K562 (cell line): ENCODE measurements around the gene KIAA2012. TPM values are rescaled to one million over a fixed set of nuclear protein-coding genes. Genes with fewer than 3 reads are reported as not detected.

ENCODE experiments used
- CBX5 ChIP-seq: IDR thresholded peaks from 2 replicates; pipeline ENCODE4 v1.6.1; 2014; ENCODE audit warnings: low read depth, borderline replicate concordance
- DPF2 ChIP-seq: fragments of 450-650 bp; IDR thresholded peaks from 2 replicates; pipeline ENCODE4 v1.6.1; 2016
- ETV1 ChIP-seq: fragments of 450-650 bp; conservative IDR thresholded peaks from 2 replicates; pipeline ENCODE4 v1.6.1; 2016; ENCODE audit warnings: missing genetic modification characterization, control low read depth, low read depth, missing compliant biosample characterization
- GATAD2A ChIP-seq: fragments of 450-650 bp; IDR thresholded peaks from 2 replicates; pipeline ENCODE4 v1.6.1; 2017
- MEF2A ChIP-seq: IDR thresholded peaks from 2 replicates; pipeline ENCODE4 v1.6.1; 2011; ENCODE audit warnings: low read depth, mild to moderate bottlenecking, low read length, moderate library complexity; ENCODE audit not compliant: control insufficient read depth
- MYC ChIP-seq, 2 experiments: fragments of 250-450 bp in 1 of 2; sonication (Bioruptor Pico) in 1 of 2; IDR thresholded peaks; 2 replicates each; pipeline versions ENCODE4 v1.5.1 to v1.6.1; 2012 to 2021; ENCODE audit warnings: low read depth in 2 of 2, borderline replicate concordance in 1 of 2, improper control_type of control experiment in 1 of 2, low read length in 1 of 2, mild to moderate bottlenecking in 1 of 2, moderate library complexity in 1 of 2
- NONO ChIP-seq, 2 experiments: fragments of 200-400 bp in 1 of 2; fragments of 450-650 bp in 1 of 2; formaldehyde crosslinking in 1 of 2; IDR thresholded peaks; 2 replicates each; pipeline ENCODE4 v1.6.1; 2017; ENCODE audit warnings: low read depth in 2 of 2, mild to moderate bottlenecking in 2 of 2, moderate library complexity in 2 of 2, low read length in 1 of 2
- POU5F1 ChIP-seq: fragments of 150-350 bp; IDR thresholded peaks from 2 replicates; pipeline ENCODE4 v1.6.1; 2014; ENCODE audit warnings: borderline replicate concordance, low read length, low read depth, mild to moderate bottlenecking; ENCODE audit not compliant: partially characterized antibody
- ZBTB17 ChIP-seq: fragments of 450-650 bp; formaldehyde crosslinking; IDR thresholded peaks from 2 replicates; pipeline ENCODE4 v1.4.0; 2020; ENCODE audit warnings: mild to moderate bottlenecking
- ZNF133 ChIP-seq: fragments of 250-450 bp; sonication (Bioruptor Pico); IDR thresholded peaks from 2 replicates; pipeline ENCODE4 v1.4.0; 2020; ENCODE audit warnings: mild to moderate bottlenecking
- ZNF175 ChIP-seq: fragments of 200-800 bp; sonication (Bioruptor generic); IDR thresholded peaks from 2 replicates; pipeline ENCODE4 v1.6.1; 2016; ENCODE audit warnings: low read depth, mild to moderate bottlenecking, missing genetic modification characterization, missing compliant biosample characterization
- ZNF583 ChIP-seq: fragments of 250-450 bp; sonication (Bioruptor Pico); IDR thresholded peaks from 2 replicates; pipeline ENCODE4 v1.4.0; 2020
- polyA plus RNA-seq, 8 experiments: library from polyadenylated mRNA; depleted of rRNA in 4 of 8; stranded (reverse) in 5 of 8; unstranded in 3 of 8; fragments of >200 nt; fragmentation: Nextera tagmentation in 2 of 8; fragmentation: Illumina TruSeq in 1 of 8; extraction: Ambion mirVana in 2 of 8; extraction: Trizol in 1 of 8; gene quantifications; 2 replicates each; pipeline versions ENCODE4 v1.2.1 to v1.2.3, GENCODE V29; 2011 to 2014; ENCODE audit warnings: inconsistent platforms in 1 of 8, missing spikeins in 1 of 8
- total RNA-seq, 7 experiments: library from RNA; depleted of rRNA in 6 of 7; stranded (reverse); fragments of >200 nt in 6 of 7; fragmentation: Illumina TruSeq in 2 of 7; extraction: Trizol in 2 of 7; gene quantifications; 2 replicates each; pipeline versions ENCODE4 v1.2.1 to v1.2.3, GENCODE V29; 2011 to 2021; ENCODE audit warnings: low replicate concordance in 1 of 7
- TF ChIP-seq, protein P1 (sequence below), 2 experiments: fragments of 450-650 bp; IDR thresholded peaks; 2 replicates each; pipeline ENCODE4 v1.6.1; 2016; ENCODE audit warnings: mild to moderate bottlenecking in 2 of 2, borderline replicate concordance in 1 of 2, low read depth in 1 of 2, moderate library complexity in 1 of 2
- TF ChIP-seq, protein P2 (sequence below): sonication (generic); formaldehyde crosslinking; IDR thresholded peaks from 2 replicates; pipeline ENCODE4 v1.8.1; 2023; ENCODE audit warnings: mild to moderate bottlenecking, missing genetic modification reagents
- TF ChIP-seq, protein P3 (sequence below): fragments of 450-650 bp; formaldehyde crosslinking; IDR thresholded peaks from 2 replicates; pipeline ENCODE4 v1.4.0; 2022; ENCODE audit warnings: mild to moderate bottlenecking, moderate library complexity

KIAA2012 gene
- total and polyA plus RNA-seq, 9 of the 15 experiments (the other 6 are each of a cell fraction or from before 2014, with no cell fraction given), result not detected

DNA sequence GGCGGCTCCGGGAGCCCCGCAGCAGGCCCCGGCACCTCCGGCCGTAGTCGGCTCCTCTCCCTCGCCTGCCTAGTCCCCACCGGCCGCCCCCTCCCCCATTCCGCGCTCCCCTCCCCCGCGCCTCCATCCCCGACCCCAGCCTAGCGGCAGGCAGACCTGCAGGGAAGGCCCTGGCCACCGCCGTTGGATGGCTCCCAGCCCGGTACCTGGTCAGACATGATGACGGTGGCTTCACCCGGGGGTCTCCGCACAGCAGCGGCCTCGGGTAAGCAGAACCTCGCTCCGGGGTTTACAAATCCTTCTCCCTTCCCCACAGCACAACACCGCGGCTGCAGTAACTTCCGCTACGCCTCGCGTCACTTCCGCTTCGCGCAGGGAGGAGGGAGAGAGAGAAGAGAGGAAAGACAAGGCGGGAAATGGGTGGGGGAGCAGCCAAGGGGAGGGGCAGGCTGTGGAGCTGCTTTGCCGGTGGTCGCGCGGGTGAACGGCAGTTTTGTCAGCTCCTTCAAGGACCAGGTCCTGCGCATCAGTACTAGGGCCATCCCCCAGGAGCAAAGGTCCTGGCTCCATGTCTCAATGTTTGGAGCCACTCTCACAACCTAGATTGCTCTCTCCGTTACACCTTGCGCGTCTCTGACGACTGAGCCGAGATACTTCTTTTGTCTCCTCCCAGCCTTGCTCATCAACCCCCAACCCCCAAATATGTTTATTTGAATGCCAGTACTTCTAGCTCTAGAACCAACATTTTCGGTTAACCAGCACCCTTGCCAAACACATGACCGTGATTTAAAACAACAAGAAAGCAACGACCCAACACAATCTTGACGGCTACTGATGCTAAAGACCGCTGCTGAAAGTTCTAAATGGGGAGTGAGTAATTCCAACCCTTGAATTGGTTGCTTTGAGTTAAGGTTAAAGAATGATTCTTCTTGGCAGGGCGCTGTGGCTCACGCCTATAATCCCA lies 165.5 kb downstream of the KIAA2012 start, which contains the start of gene SUMO1 (continued):
- TF ChIP-seq, protein P1, sequence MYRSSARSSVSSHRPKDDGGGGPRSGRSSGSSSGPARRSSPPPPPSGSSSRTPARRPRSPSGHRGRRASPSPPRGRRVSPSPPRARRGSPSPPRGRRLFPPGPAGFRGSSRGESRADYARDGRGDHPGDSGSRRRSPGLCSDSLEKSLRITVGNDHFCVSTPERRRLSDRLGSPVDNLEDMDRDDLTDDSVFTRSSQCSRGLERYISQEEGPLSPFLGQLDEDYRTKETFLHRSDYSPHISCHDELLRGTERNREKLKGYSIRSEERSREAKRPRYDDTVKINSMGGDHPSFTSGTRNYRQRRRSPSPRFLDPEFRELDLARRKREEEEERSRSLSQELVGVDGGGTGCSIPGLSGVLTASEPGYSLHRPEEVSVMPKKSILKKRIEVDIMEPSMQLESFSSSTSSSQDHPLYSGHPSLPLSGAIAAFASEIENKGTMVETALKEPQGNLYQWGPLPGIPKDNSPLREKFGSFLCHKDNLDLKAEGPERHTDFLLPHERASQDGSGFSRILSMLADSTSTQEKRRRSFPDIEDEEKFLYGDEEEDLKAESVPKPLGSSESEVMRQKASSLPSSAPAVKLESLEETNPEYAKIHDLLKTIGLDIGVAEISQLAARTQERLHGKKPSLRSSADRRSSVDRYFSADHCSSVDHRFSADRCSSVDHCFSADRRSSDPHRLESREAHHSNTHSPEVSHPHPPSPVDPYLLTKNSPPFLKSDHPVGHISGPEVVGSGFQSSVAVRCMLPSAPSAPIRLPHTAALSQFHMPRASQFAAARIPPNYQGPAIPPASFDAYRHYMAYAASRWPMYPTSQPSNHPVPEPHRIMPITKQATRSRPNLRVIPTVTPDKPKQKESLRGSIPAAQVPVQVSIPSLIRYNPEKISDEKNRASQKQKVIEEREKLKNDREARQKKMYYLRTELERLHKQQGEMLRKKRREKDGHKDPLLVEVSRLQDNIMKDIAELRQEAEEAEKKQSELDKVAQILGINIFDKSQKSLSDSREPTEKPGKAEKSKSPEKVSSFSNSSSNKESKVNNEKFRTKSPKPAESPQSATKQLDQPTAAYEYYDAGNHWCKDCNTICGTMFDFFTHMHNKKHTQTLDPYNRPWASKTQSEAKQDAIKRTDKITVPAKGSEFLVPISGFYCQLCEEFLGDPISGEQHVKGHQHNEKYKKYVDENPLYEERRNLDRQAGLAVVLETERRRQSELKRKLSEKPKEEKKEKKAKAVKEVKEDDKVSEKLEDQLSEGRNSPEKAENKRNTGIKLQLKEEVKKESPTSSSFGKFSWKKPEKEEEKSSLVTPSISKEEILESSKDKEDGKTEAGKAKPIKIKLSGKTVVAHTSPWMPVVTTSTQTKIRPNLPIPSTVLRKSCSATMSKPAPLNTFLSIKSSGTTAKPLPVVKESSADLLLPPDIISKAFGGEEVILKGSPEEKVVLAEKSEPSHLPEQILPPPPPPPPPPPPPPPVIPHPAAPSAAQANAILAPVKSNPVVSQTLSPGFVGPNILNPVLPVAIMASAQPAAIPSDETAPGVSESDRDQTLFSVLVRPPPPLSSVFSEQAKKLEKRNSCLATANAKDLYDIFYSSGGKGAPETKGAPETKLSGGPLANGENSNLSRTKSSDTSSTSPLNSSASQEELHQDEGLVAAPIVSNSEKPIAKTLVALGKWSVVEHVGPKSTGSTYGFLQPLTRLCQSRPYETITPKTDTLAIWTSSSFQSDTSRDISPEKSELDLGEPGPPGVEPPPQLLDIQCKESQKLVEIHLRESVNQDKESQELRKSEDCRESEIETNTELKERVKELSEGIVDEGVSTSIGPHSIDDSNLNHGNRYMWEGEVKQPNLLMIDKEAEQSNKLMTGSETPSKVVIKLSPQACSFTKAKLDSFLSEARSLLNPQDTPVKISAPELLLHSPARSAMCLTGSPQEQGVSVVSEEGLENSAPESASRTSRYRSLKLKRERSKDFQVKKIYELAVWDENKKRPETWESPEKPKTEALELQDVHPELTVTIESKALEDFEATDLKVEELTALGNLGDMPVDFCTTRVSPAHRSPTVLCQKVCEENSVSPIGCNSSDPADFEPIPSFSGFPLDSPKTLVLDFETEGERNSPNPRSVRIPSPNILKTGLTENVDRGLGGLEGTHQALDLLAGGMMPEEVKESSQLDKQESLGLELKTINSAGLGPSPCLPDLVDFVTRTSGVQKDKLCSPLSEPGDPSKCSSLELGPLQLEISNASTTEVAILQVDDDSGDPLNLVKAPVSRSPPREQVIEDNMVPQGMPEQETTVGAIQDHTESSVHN (IDR thresholded peaks at IDR 0.05; ENCODE audit: borderline replicate concordance in 1 of 2, low read depth in 1 of 2), result no peak
- TF ChIP-seq ZBTB17 (CRISPR knock-in tag), result no peak
- TF ChIP-seq MYC (IDR thresholded peaks at IDR 0.05; ENCODE audit: low read depth, low read length), result peak; percentile 30
- TF ChIP-seq MYC (CRISPR knock-in tag; IDR thresholded peaks at IDR 0.05; ENCODE audit: borderline replicate concordance, low read depth), result no peak
- TF ChIP-seq ZNF583 (CRISPR knock-in tag), result no peak
- TF ChIP-seq ZNF133 (CRISPR knock-in tag), result no peak
- TF ChIP-seq, protein P2, sequence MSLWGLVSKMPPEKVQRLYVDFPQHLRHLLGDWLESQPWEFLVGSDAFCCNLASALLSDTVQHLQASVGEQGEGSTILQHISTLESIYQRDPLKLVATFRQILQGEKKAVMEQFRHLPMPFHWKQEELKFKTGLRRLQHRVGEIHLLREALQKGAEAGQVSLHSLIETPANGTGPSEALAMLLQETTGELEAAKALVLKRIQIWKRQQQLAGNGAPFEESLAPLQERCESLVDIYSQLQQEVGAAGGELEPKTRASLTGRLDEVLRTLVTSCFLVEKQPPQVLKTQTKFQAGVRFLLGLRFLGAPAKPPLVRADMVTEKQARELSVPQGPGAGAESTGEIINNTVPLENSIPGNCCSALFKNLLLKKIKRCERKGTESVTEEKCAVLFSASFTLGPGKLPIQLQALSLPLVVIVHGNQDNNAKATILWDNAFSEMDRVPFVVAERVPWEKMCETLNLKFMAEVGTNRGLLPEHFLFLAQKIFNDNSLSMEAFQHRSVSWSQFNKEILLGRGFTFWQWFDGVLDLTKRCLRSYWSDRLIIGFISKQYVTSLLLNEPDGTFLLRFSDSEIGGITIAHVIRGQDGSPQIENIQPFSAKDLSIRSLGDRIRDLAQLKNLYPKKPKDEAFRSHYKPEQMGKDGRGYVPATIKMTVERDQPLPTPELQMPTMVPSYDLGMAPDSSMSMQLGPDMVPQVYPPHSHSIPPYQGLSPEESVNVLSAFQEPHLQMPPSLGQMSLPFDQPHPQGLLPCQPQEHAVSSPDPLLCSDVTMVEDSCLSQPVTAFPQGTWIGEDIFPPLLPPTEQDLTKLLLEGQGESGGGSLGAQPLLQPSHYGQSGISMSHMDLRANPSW, result no peak
- TF ChIP-seq CBX5, result no peak
- TF ChIP-seq POU5F1, result no peak
- TF ChIP-seq, protein P3, sequence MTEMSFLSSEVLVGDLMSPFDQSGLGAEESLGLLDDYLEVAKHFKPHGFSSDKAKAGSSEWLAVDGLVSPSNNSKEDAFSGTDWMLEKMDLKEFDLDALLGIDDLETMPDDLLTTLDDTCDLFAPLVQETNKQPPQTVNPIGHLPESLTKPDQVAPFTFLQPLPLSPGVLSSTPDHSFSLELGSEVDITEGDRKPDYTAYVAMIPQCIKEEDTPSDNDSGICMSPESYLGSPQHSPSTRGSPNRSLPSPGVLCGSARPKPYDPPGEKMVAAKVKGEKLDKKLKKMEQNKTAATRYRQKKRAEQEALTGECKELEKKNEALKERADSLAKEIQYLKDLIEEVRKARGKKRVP, result no peak
- TF ChIP-seq MEF2A, result no peak
- TF ChIP-seq NONO (IDR thresholded peaks at IDR 0.05; ENCODE audit: low read depth in 2 of 2, low read length in 1 of 2), result no peak
- TF ChIP-seq GATAD2A, result no peak
- peak; percentile 61 for TF ChIP-seq ETV1 (tag)
- no peak for TF ChIP-seq ZNF175 (CRISPR knock-in tag)
- TF ChIP-seq DPF2, result no peak
